ENCODE measurements around the gene FAM110C. TPM values are rescaled to one million over a fixed set of nuclear protein-coding genes. Genes with fewer than 3 reads are reported as not detected.
"Not testable (repeated sequence)": the region's sequence is repeated elsewhere in the genome, so short reads cannot be mapped to it uniquely, and the experiment has no call there.

Gene FAM110C
- polyA plus RNA-seq, 1 of the 3 experiments (the other 2 are of a cell fraction): not detected

DNA sequence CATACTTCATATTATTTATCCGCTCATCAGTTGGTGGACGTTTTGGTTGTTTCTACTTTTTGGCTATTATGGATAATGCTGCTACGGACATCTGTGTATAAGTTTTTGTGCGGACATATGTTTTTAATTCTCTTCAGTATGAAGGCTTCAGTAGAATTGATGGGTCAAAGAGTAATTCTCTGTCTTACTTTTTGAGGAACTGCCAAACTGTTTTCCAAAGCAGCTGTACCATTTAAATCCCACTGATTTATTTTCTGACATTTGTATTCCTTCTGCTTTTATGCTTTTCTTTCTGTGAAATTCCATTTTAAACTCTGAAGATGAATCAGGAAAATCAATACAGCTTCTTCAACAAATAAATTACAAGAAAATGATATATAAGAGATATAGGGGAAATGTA is 20.8 kb downstream of the FAM110C start (continued):
- TF ChIP-seq, protein P1, sequence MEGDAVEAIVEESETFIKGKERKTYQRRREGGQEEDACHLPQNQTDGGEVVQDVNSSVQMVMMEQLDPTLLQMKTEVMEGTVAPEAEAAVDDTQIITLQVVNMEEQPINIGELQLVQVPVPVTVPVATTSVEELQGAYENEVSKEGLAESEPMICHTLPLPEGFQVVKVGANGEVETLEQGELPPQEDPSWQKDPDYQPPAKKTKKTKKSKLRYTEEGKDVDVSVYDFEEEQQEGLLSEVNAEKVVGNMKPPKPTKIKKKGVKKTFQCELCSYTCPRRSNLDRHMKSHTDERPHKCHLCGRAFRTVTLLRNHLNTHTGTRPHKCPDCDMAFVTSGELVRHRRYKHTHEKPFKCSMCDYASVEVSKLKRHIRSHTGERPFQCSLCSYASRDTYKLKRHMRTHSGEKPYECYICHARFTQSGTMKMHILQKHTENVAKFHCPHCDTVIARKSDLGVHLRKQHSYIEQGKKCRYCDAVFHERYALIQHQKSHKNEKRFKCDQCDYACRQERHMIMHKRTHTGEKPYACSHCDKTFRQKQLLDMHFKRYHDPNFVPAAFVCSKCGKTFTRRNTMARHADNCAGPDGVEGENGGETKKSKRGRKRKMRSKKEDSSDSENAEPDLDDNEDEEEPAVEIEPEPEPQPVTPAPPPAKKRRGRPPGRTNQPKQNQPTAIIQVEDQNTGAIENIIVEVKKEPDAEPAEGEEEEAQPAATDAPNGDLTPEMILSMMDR (IDR thresholded peaks at IDR 0.05): no peak
- no peak for TF ChIP-seq EP300 (IDR thresholded peaks at IDR 0.05; ENCODE audit: borderline replicate concordance in 1 of 2, low read depth in 1 of 2, low read length in 1 of 2)
- TF ChIP-seq MXI1 (IDR thresholded peaks at IDR 0.05; ENCODE audit: low read depth, low read length): no peak
- TF ChIP-seq FOXM1 (IDR thresholded peaks at IDR 0.05; ENCODE audit: low read depth): no peak
- TF ChIP-seq NRF1 (IDR thresholded peaks at IDR 0.05; ENCODE audit: low read depth, low read length): no peak
- no peak for TF ChIP-seq TAF1 (IDR thresholded peaks at IDR 0.05; ENCODE audit: borderline replicate concordance, low read depth, low read length)

DNA sequence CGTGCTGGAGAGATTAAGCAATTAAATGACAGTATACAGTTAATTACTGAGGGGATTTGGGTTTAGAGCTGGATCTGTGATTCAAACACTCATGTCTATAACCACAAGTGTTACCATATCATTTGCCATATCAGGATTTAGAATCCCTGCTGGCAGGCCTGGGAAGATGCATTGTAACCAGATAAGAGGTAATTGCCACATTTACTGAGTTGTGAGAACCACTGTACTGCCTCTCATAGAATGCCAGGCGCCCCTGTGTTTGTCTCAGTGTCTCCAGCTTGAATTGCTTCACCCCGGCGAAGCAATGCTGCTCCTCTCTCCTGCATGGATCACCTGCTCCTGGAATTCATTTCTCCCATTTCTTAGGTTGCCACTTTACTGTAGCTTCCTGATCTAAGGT is 21.7 kb downstream of the FAM110C start:
- H3K27me3 ChIP-seq (ENCODE audit: insufficient read depth); H3K36me3 ChIP-seq (replicated peaks in 1 of 2; ENCODE audit: control insufficient read depth in 1 of 2, insufficient read depth in 2 of 2, low read length in 1 of 2); H3K9me3 ChIP-seq; DNase-seq; H3K9me2 ChIP-seq; H3K79me2 ChIP-seq (ENCODE audit: insufficient read depth); H3K4me1 ChIP-seq (ENCODE audit: control insufficient read depth in 1 of 2, insufficient read depth in 2 of 2, low read depth in 1 of 2, low read length in 1 of 2); POLR2A ChIA-PET; H4K20me1 ChIP-seq (ENCODE audit: insufficient read depth); H3K9ac ChIP-seq; H3K27ac ChIP-seq (ENCODE audit: low read depth in 2 of 2, low read length in 1 of 2); H2AFZ ChIP-seq (ENCODE audit: low read depth); H3K4me2 ChIP-seq; H3F3A ChIP-seq (replicated peaks; ENCODE audit: insufficient read depth); H3K4me3 ChIP-seq (ENCODE audit: low read depth in 2 of 2, low read length in 1 of 2): not testable (repeated sequence)
- 3% methylated on average over 4 of the region's 4 CpGs for WGBS (ENCODE audit: low lambda C conversion rate)
- CTCF ChIA-PET: interaction anchor here (1.6 kb wide), 1 partner anchor 13 kb away, joined by 4 read pairs; no protein-coding TSS in a partner anchor

DNA sequence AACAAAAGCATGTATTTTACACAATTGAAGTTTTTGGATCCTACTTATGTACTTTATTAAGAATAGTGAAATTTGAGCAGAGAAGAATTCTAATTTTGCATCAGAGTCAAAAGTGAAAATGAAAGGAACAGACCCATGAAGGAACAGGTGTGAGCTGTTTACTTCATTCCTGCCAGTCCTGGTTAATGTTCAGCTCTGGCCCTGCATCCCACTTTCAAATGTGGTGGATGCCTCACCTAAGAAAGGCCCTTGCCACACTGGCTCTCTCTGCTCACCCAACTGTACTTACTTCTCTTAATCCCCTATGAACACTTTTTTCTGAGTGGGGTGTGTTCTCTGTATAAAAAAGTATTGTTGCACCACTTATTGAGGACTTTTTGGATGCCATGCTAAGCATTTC is 22.2 kb downstream of the FAM110C start:
- H3F3A ChIP-seq (replicated peaks; ENCODE audit: insufficient read depth): no peaks in the 10 kb centered on the region
- POLR2A ChIA-PET: no interaction called here
- H3K4me2 ChIP-seq: no peak overlapping the region
- no peaks in the 10 kb centered on the region for H4K20me1 ChIP-seq (ENCODE audit: insufficient read depth)
- CTCF ChIA-PET: interaction anchor here (1.6 kb wide), 1 partner anchor 12 kb away, joined by 4 read pairs; no protein-coding TSS in a partner anchor
- H3K79me2 ChIP-seq (ENCODE audit: insufficient read depth): no peaks in the 10 kb centered on the region
- H3K9me3 ChIP-seq: no peaks in the 10 kb centered on the region
- no peaks in the 10 kb centered on the region for H3K9me2 ChIP-seq
- no peak overlapping the region for H3K4me3 ChIP-seq (ENCODE audit: low read depth in 2 of 2, low read length in 1 of 2)
- no peak for DNase-seq
- H3K36me3 ChIP-seq (replicated peaks in 1 of 2; ENCODE audit: control insufficient read depth in 1 of 2, insufficient read depth in 2 of 2, low read length in 1 of 2): no peaks in the 10 kb centered on the region
- TF ChIP-seq FOXJ3 (CRISPR knock-in tag; IDR thresholded peaks at IDR 0.05): no peak
- TF ChIP-seq, protein P2, sequence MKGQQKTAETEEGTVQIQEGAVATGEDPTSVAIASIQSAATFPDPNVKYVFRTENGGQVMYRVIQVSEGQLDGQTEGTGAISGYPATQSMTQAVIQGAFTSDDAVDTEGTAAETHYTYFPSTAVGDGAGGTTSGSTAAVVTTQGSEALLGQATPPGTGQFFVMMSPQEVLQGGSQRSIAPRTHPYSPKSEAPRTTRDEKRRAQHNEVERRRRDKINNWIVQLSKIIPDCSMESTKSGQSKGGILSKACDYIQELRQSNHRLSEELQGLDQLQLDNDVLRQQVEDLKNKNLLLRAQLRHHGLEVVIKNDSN (IDR thresholded peaks at IDR 0.05; ENCODE audit: borderline replicate concordance, low read depth): no peak
- TF ChIP-seq YY1 (IDR thresholded peaks at IDR 0.05; ENCODE audit: low read depth): no peak
- no peaks in the 10 kb centered on the region; a peak in 1 of 4 replicates for H3K4me1 ChIP-seq (ENCODE audit: control insufficient read depth in 1 of 2, insufficient read depth in 2 of 2, low read depth in 1 of 2, low read length in 1 of 2)
- H3K27ac ChIP-seq (ENCODE audit: low read depth in 2 of 2, low read length in 1 of 2): no peak overlapping the region
- H2AFZ ChIP-seq (ENCODE audit: low read depth): no peak overlapping the region
- H3K27me3 ChIP-seq (ENCODE audit: insufficient read depth): no peaks in the 10 kb centered on the region
- H3K9ac ChIP-seq: no peak overlapping the region

Measured in SK-N-SH (cell line).